H9 (cell line): ENCODE measurements around the gene FCHSD2. TPM values are rescaled to one million over a fixed set of nuclear protein-coding genes. Genes with fewer than 3 reads are reported as not detected.

Experiments
- DNase-seq: peaks from one replicate; pipeline ENCODE4 v3.0.0-alpha.2; 2017
- H2AFZ ChIP-seq: one replicate; pipeline ENCODE4 v1.6.1; 2013; ENCODE audit warnings: mild to moderate bottlenecking, low read length, control low read depth, moderate library complexity
- H2AK5ac ChIP-seq: 2 replicates; pipeline ENCODE4 v1.6.1; 2013; ENCODE audit warnings: low read length, control low read depth, mixed read lengths; ENCODE audit not compliant: insufficient read length
- H2BK120ac ChIP-seq: one replicate; pipeline ENCODE4 v1.6.1; 2013; ENCODE audit warnings: low read depth, mild to moderate bottlenecking, low read length, control low read depth, inconsistent platforms; ENCODE audit not compliant: poor library complexity, severe bottlenecking
- H2BK12ac ChIP-seq: 2 replicates; pipeline ENCODE4 v1.6.1; 2013; ENCODE audit warnings: low read length, control low read depth, mixed read lengths, low read depth; ENCODE audit not compliant: insufficient read length
- H2BK15ac ChIP-seq: 2 replicates; pipeline ENCODE4 v1.6.1; 2013; ENCODE audit warnings: low read depth, low read length, control low read depth
- H2BK20ac ChIP-seq: one replicate; pipeline ENCODE4 v1.6.1; 2013; ENCODE audit warnings: low read depth, mild to moderate bottlenecking, low read length, control low read depth, inconsistent platforms; ENCODE audit not compliant: poor library complexity, severe bottlenecking
- H2BK5ac ChIP-seq: 2 replicates; pipeline ENCODE4 v1.6.1; 2013; ENCODE audit warnings: low read length, control low read depth, mixed read lengths; ENCODE audit not compliant: insufficient read length
- H3K14ac ChIP-seq: 2 replicates; pipeline ENCODE4 v1.6.1; 2013; ENCODE audit warnings: low read length, control low read depth; ENCODE audit not compliant: insufficient read depth
- H3K18ac ChIP-seq: 2 replicates; pipeline ENCODE4 v1.6.1; 2013; ENCODE audit warnings: low read depth, mild to moderate bottlenecking, mixed read lengths, low read length, control low read depth; ENCODE audit not compliant: insufficient read length
- H3K23ac ChIP-seq: 2 replicates; pipeline ENCODE4 v1.6.1; 2013; ENCODE audit warnings: low read length, control low read depth, mixed read lengths, low read depth; ENCODE audit not compliant: insufficient read length
- H3K23me2 ChIP-seq: 2 replicates; pipeline ENCODE4 v1.6.1; 2013; ENCODE audit warnings: low read depth, mild to moderate bottlenecking, mixed read lengths, low read length, control low read depth; ENCODE audit not compliant: insufficient read length, poor library complexity, severe bottlenecking
- H3K27ac ChIP-seq: 2 replicates; pipeline ENCODE4 v1.5.1; 2013; ENCODE audit warnings: low read length, control low read depth, mixed read lengths, low read depth; ENCODE audit not compliant: insufficient read length
- H3K27me3 ChIP-seq: 2 replicates; pipeline ENCODE4 v1.6.1; 2013; ENCODE audit warnings: low read length, control low read depth, inconsistent platforms; ENCODE audit not compliant: insufficient read depth
- H3K4ac ChIP-seq: 2 replicates; pipeline ENCODE4 v1.6.1; 2013; ENCODE audit warnings: low read depth, mild to moderate bottlenecking, control low read depth, inconsistent platforms, low read length, moderate library complexity
- H3K4me1 ChIP-seq: 2 replicates; pipeline ENCODE4 v1.6.1; 2013; ENCODE audit warnings: low read length, control low read depth, inconsistent platforms; ENCODE audit not compliant: insufficient read depth
- H3K4me2 ChIP-seq: 2 replicates; pipeline ENCODE4 v1.6.1; 2013; ENCODE audit warnings: low read length, control low read depth, mixed read lengths; ENCODE audit not compliant: insufficient read length, insufficient read depth
- H3K56ac ChIP-seq: 2 replicates; pipeline ENCODE4 v1.6.1; 2013; ENCODE audit warnings: low read depth, mild to moderate bottlenecking, mixed read lengths, low read length, control low read depth; ENCODE audit not compliant: insufficient read length
- H3K79me1 ChIP-seq: 2 replicates; pipeline ENCODE4 v1.6.1; 2013; ENCODE audit warnings: low read depth, mild to moderate bottlenecking, moderate library complexity, low read length, control low read depth, inconsistent platforms; ENCODE audit not compliant: insufficient read depth, poor library complexity, severe bottlenecking
- H3K79me2 ChIP-seq: 2 replicates; pipeline ENCODE4 v1.6.1; 2013; ENCODE audit warnings: low read length, control low read depth, inconsistent platforms; ENCODE audit not compliant: insufficient read depth
- H3K9ac ChIP-seq: 2 replicates; pipeline ENCODE4 v1.6.1; 2013; ENCODE audit warnings: low read length, control low read depth, mixed read lengths; ENCODE audit not compliant: insufficient read length; ENCODE audit errors: extremely low read depth
- H3K9me3 ChIP-seq: one replicate; pipeline ENCODE4 v1.6.1; 2013; ENCODE audit warnings: low read depth, low read length, inconsistent platforms; ENCODE audit not compliant: control insufficient read depth
- H3T11ph ChIP-seq: one replicate; pipeline ENCODE4 v1.6.1; 2013; ENCODE audit warnings: mild to moderate bottlenecking, low read length, control low read depth, inconsistent platforms
- H4K20me1 ChIP-seq: one replicate; pipeline ENCODE4 v1.6.1; 2013; ENCODE audit not compliant: control insufficient read depth, insufficient read length, insufficient read depth
- H4K5ac ChIP-seq: 2 replicates; pipeline ENCODE4 v1.6.1; 2013; ENCODE audit warnings: low read depth, mild to moderate bottlenecking, mixed read lengths, low read length, control low read depth; ENCODE audit not compliant: insufficient read length
- H4K8ac ChIP-seq: replicated peaks from 2 replicates; pipeline ENCODE4 v1.6.1; 2013; ENCODE audit warnings: low read length, control low read depth, mixed read lengths, low read depth; ENCODE audit not compliant: insufficient read length
- H4K91ac ChIP-seq: 2 replicates; pipeline ENCODE4 v1.6.1; 2013; ENCODE audit warnings: low read depth, mild to moderate bottlenecking, moderate library complexity, mixed read lengths, low read length, control low read depth; ENCODE audit not compliant: insufficient read length
- H3K27ac Mint-ChIP-seq, 3 experiments: 2 replicates in 2 of 3; 3 replicates in 1 of 3; pipeline ENCODE4 v1.8.0; 2020 to 2021; ENCODE audit warnings: mixed read lengths in 3 of 3, mild to moderate bottlenecking in 1 of 3, moderate library complexity in 1 of 3
- H3K27me3 Mint-ChIP-seq: 2 replicates; pipeline ENCODE4 v1.8.0; 2021; ENCODE audit warnings: low read depth, mild to moderate bottlenecking, moderate library complexity, mixed read lengths
- H3K36me3 Mint-ChIP-seq, 3 experiments: 2 replicates in 2 of 3; 3 replicates in 1 of 3; pipeline ENCODE4 v1.8.0; 2020 to 2021; ENCODE audit warnings: low read depth in 3 of 3, mixed read lengths in 3 of 3; ENCODE audit not compliant: insufficient read depth in 1 of 3
- H3K4me1 Mint-ChIP-seq, 2 experiments: 2 replicates each; pipeline ENCODE4 v1.8.0; 2020; ENCODE audit warnings: mixed read lengths in 2 of 2
- H3K4me3 Mint-ChIP-seq, 2 experiments: 2 replicates in 1 of 2; 3 replicates in 1 of 2; pipeline ENCODE4 v1.8.0; 2020 to 2021; ENCODE audit warnings: mild to moderate bottlenecking in 2 of 2, mixed read lengths in 2 of 2, moderate library complexity in 1 of 2
- H3K9me3 Mint-ChIP-seq, 2 experiments: 2 replicates in 1 of 2; 3 replicates in 1 of 2; pipeline ENCODE4 v1.8.0; 2020; ENCODE audit warnings: mild to moderate bottlenecking in 2 of 2, mixed read lengths in 2 of 2, moderate library complexity in 1 of 2
- WGBS: extraction: QIAGEN DNeasy Blood & Tissue Kit; methylation state at CpG from one replicate; pipeline ENCODE4 v1.1.7; 2013; ENCODE audit warnings: missing lambda C conversion rate, low lambda C conversion rate, mixed read lengths; ENCODE audit not compliant: insufficient read length; ENCODE audit errors: extremely low coverage; 5-methylcytosine and 5-hydroxymethylcytosine counted together
- total RNA-seq: library from RNA; stranded (reverse); gene quantifications from 2 replicates; pipeline ENCODE4 v1.2.1, GENCODE V29; 2021
- TF ChIP-seq, protein P1 (sequence below): fragments of 200-600 bp; sonication (generic); conservative IDR thresholded peaks from 3 replicates; pipeline ENCODE4 v1.8.0; 2021; ENCODE audit warnings: antibody characterized with exemption, mild to moderate bottlenecking

Gene FCHSD2
- total RNA-seq, 1 experiment from 2014 or later = 17.8 TPM

DNA sequence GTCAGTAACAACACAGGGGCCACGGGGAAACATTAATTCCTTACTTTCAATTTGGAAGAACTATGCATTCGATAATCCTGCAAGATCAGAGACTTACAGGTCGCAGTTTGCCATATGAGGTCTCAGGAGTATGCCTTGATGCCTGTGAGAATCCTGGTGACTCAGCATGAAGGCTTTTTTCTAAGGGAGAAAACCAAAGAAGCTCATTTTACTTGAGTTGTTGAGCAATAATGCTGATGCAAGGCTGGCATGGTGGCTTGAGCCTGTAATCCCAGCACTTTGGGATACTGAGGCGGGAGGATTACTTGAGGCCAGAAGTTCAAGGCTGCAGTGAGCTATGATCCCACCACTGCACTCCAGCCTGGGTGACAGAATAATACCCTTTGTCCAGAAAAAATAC lies 301.3 kb downstream of the FCHSD2 start:
- H3K27ac ChIP-seq = no peak overlapping the region
- DNase-seq = no peak
- no peak overlapping the region for H2BK20ac ChIP-seq
- no peak overlapping the region for H4K91ac ChIP-seq
- no peaks in the 10 kb centered on the region for H4K20me1 ChIP-seq
- H3K4ac ChIP-seq = no peak overlapping the region
- Mint-ChIP-seq H3K4me1 (no peaks in the 10 kb centered on the region), H3K9me3 (no peaks in the 10 kb centered on the region), H3K27me3 (no peaks in the 10 kb centered on the region), H3K4me3 (no peak overlapping the region), H3K27ac (no peak overlapping the region), H3K36me3 (peaks cover 0 to 5% (median 0%) of the 10 kb centered on the region in 3 experiments; a peak in 1 of 7 replicates)
- no peak overlapping the region for H3K4me2 ChIP-seq
- H4K5ac ChIP-seq = no peak overlapping the region
- H3K27me3 ChIP-seq = no peaks in the 10 kb centered on the region
- no peak overlapping the region for H4K8ac ChIP-seq
- TF ChIP-seq, protein P1, sequence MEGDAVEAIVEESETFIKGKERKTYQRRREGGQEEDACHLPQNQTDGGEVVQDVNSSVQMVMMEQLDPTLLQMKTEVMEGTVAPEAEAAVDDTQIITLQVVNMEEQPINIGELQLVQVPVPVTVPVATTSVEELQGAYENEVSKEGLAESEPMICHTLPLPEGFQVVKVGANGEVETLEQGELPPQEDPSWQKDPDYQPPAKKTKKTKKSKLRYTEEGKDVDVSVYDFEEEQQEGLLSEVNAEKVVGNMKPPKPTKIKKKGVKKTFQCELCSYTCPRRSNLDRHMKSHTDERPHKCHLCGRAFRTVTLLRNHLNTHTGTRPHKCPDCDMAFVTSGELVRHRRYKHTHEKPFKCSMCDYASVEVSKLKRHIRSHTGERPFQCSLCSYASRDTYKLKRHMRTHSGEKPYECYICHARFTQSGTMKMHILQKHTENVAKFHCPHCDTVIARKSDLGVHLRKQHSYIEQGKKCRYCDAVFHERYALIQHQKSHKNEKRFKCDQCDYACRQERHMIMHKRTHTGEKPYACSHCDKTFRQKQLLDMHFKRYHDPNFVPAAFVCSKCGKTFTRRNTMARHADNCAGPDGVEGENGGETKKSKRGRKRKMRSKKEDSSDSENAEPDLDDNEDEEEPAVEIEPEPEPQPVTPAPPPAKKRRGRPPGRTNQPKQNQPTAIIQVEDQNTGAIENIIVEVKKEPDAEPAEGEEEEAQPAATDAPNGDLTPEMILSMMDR = no peak
- no peak overlapping the region for H2BK5ac ChIP-seq
- H3K23ac ChIP-seq = no peak overlapping the region
- H3K79me1 ChIP-seq = no peaks in the 10 kb centered on the region
- no peak overlapping the region for H3K14ac ChIP-seq
- H3K56ac ChIP-seq = no peak overlapping the region
- no peaks in the 10 kb centered on the region for H3K9me3 ChIP-seq
- H3K18ac ChIP-seq = no peak overlapping the region
- no peak overlapping the region for H2BK12ac ChIP-seq
- no peak overlapping the region for H3T11ph ChIP-seq
- no peaks in the 10 kb centered on the region for H3K4me1 ChIP-seq
- H3K79me2 ChIP-seq = no peaks in the 10 kb centered on the region
- no peaks in the 10 kb centered on the region for H3K23me2 ChIP-seq
- no peak overlapping the region for H2BK15ac ChIP-seq
- no peak overlapping the region for H2AK5ac ChIP-seq
- WGBS = no CpG with 5 or more reads among the region's 4 CpGs
- H2AFZ ChIP-seq = no peak overlapping the region
- no peak overlapping the region for H3K9ac ChIP-seq
- no peak overlapping the region for H2BK120ac ChIP-seq
